IMR-90 (cell line): ENCODE measurements around the gene HEPHL1. TPM values are rescaled to one million over a fixed set of nuclear protein-coding genes. Genes with fewer than 3 reads are reported as not detected.

ENCODE experiments used
- ATAC-seq: fragments of 200-7000 bp; cut with Tn5 transposase; 2 replicates; pipeline ENCODE4 v1.9.1; 2020; ENCODE audit warnings: low read depth, mild to moderate bottlenecking, moderate library complexity
- BruUV-seq: library from RNA; stranded (reverse); fragments of 400-500 nt; replicated peaks from 2 replicates; lab custom pipeline; 2021; lab: Mats Ljungman, UMichigan
- CTCF ChIA-PET: fragments of 300-600 bp; formaldehyde crosslinking; extraction: SDS; loops from one replicate; lab custom pipeline; 2021; ENCODE audit warnings: antibody characterized with exemption; lab: Yijun Ruan, JAX
- POLR2A ChIA-PET: fragments of 300-600 bp; sonication (Branson Sonifier 250); formaldehyde crosslinking; loops from one replicate; lab custom pipeline; 2022; ENCODE audit warnings: antibody characterized with exemption; ENCODE audit not compliant: unreplicated experiment; lab: Charles Lee
- DNase-seq: peaks from one replicate; pipeline ENCODE4 v3.0.0; 2013
- H2AFZ ChIP-seq: replicated peaks from 2 replicates; pipeline ENCODE3; 2013; ENCODE audit warnings: low read length, mild to moderate bottlenecking; ENCODE audit not compliant: poor library complexity
- H2AK5ac ChIP-seq: 2 replicates; pipeline ENCODE4 v1.6.1; 2013; ENCODE audit warnings: low read depth, low read length, inconsistent platforms
- H2AK9ac ChIP-seq: replicated peaks from 2 replicates; pipeline ENCODE3; 2013; ENCODE audit warnings: mild to moderate bottlenecking, low read depth, low read length, moderate library complexity; ENCODE audit not compliant: poor library complexity
- H2BK120ac ChIP-seq: 2 replicates; pipeline ENCODE4 v1.6.1; 2013; ENCODE audit warnings: low read depth, low read length, inconsistent platforms
- H2BK15ac ChIP-seq: 3 replicates; pipeline ENCODE4 v1.6.1; 2013; ENCODE audit warnings: low read depth, low read length, inconsistent platforms
- H2BK20ac ChIP-seq: 2 replicates; pipeline ENCODE4 v1.6.1; 2013; ENCODE audit warnings: low read depth, mild to moderate bottlenecking, inconsistent platforms, low read length, moderate library complexity
- H2BK5ac ChIP-seq: 2 replicates; pipeline ENCODE4 v1.6.1; 2013; ENCODE audit warnings: mild to moderate bottlenecking, low read depth, low read length, inconsistent platforms; ENCODE audit not compliant: poor library complexity, severe bottlenecking
- H3K14ac ChIP-seq: replicated peaks from 2 replicates; pipeline ENCODE4 v1.6.1; 2013; ENCODE audit warnings: low read depth, low read length, inconsistent platforms
- H3K18ac ChIP-seq: 2 replicates; pipeline ENCODE4 v1.6.1; 2013; ENCODE audit warnings: low read depth, low read length, control low read depth
- H3K23ac ChIP-seq: 2 replicates; pipeline ENCODE4 v1.6.1; 2013; ENCODE audit warnings: low read depth, low read length, inconsistent platforms
- H3K27ac ChIP-seq: 2 replicates; pipeline ENCODE4 v1.5.1; 2013; ENCODE audit warnings: mild to moderate bottlenecking, control low read depth, low read length; ENCODE audit not compliant: insufficient read depth
- H3K27me3 ChIP-seq: 2 replicates; pipeline ENCODE4 v1.6.1; 2013; ENCODE audit warnings: low read length; ENCODE audit not compliant: control insufficient read depth, insufficient read depth
- H3K36me3 ChIP-seq: 2 replicates; pipeline ENCODE4 v1.6.1; 2013; ENCODE audit warnings: low read length, mixed read lengths; ENCODE audit not compliant: control insufficient read depth, insufficient read depth
- H3K4ac ChIP-seq: 2 replicates; pipeline ENCODE4 v1.6.1; 2013; ENCODE audit warnings: low read depth, low read length, inconsistent platforms
- H3K4me1 ChIP-seq: 2 replicates; pipeline ENCODE4 v1.6.1; 2013; ENCODE audit warnings: low read length, mixed read lengths; ENCODE audit not compliant: control insufficient read depth, insufficient read depth
- H3K4me2 ChIP-seq: 2 replicates; pipeline ENCODE4 v1.6.1; 2013; ENCODE audit warnings: low read depth, mild to moderate bottlenecking, control low read depth, low read length, moderate library complexity
- H3K4me3 ChIP-seq: 2 replicates; pipeline ENCODE4 v1.5.1; 2013; ENCODE audit warnings: low read depth, mild to moderate bottlenecking, control low read depth, low read length, moderate library complexity; ENCODE audit not compliant: insufficient read depth
- H3K56ac ChIP-seq: 2 replicates; pipeline ENCODE4 v1.6.1; 2013; ENCODE audit warnings: low read length, inconsistent platforms; ENCODE audit not compliant: insufficient read depth; ENCODE audit errors: extremely low read depth
- H3K79me1 ChIP-seq, 2 experiments: 2 replicates each; pipeline ENCODE4 v1.6.1; 2013; ENCODE audit warnings: low read length in 2 of 2, inconsistent platforms in 1 of 2, low read depth in 1 of 2
- H3K9ac ChIP-seq: 2 replicates; pipeline ENCODE4 v1.6.1; 2013; ENCODE audit warnings: low read depth, low read length, control low read depth
- H3K9me1 ChIP-seq: 2 replicates; pipeline ENCODE4 v1.6.1; 2013; ENCODE audit warnings: low read length, inconsistent platforms; ENCODE audit not compliant: insufficient read depth
- H3K9me3 ChIP-seq: 2 replicates; pipeline ENCODE4 v1.6.1; 2013; ENCODE audit warnings: low read length; ENCODE audit not compliant: control insufficient read depth, insufficient read depth
- H4K20me1 ChIP-seq: 2 replicates; pipeline ENCODE4 v1.6.1; 2013; ENCODE audit warnings: low read length, inconsistent platforms; ENCODE audit not compliant: insufficient read depth
- H4K5ac ChIP-seq: 2 replicates; pipeline ENCODE4 v1.6.1; 2013; ENCODE audit warnings: mild to moderate bottlenecking, low read depth, low read length, control low read depth
- H4K8ac ChIP-seq, 2 experiments: 2 replicates each; pipeline ENCODE4 v1.6.1; 2013; ENCODE audit warnings: low read depth in 2 of 2, low read length in 2 of 2, control low read depth in 1 of 2, inconsistent platforms in 1 of 2
- H4K91ac ChIP-seq: 2 replicates; pipeline ENCODE4 v1.6.1; 2013; ENCODE audit warnings: low read depth, low read length, inconsistent platforms; ENCODE audit not compliant: insufficient read depth
- CEBPB ChIP-seq: IDR thresholded peaks from 2 replicates; pipeline ENCODE4 v1.6.1; 2012; ENCODE audit warnings: low read depth, low read length, improper control_type of control experiment
- MAZ ChIP-seq: IDR thresholded peaks from 2 replicates; pipeline ENCODE4 v1.6.1; 2012; ENCODE audit warnings: low read depth, mild to moderate bottlenecking, low read length, improper control_type of control experiment, moderate library complexity, borderline replicate concordance
- NFE2L2 ChIP-seq: fragments of 150-350 bp; IDR thresholded peaks from 2 replicates; pipeline ENCODE4 v1.6.1; 2016; ENCODE audit warnings: low read depth, mild to moderate bottlenecking, low read length
- RAD21 ChIP-seq: IDR thresholded peaks from 2 replicates; pipeline ENCODE4 v1.6.1; 2012; ENCODE audit warnings: low read length, improper control_type of control experiment
- RFX5 ChIP-seq: IDR thresholded peaks from 2 replicates; pipeline ENCODE4 v1.8.0; 2012; ENCODE audit warnings: low read depth, mild to moderate bottlenecking, low read length, moderate library complexity
- WGBS, 2 experiments: methylation state at CpG; one replicate each; pipeline versions ENCODE4 v1.1.5 to v1.1.7; 2013; ENCODE audit warnings: missing lambda C conversion rate in 2 of 2; ENCODE audit not compliant: insufficient read length in 1 of 2; ENCODE audit errors: extremely low coverage in 2 of 2; 5-methylcytosine and 5-hydroxymethylcytosine counted together
- dilution Hi-C: fragments of 300-500 bp; cut with HindIII; formaldehyde crosslinking; loops from one replicate; pipeline ENCODE4 v1.14.3; 2018; ENCODE audit warnings: low sequenced_read_pairs; ENCODE audit not compliant: unreplicated experiment
- in situ Hi-C: fragments of 300-500 bp; cut with MboI; formaldehyde crosslinking; loops from 3 replicates; pipeline ENCODE4 v1.14.3; 2019; ENCODE audit warnings: low sequenced_read_pairs, inconsistent platforms, mixed read lengths
- intact Hi-C: fragments of 100-400 bp; cut with micrococcal nuclease; formaldehyde crosslinking; loops from 2 replicates; pipeline ENCODE4 v1.10.0; 2022
- polyA plus RNA-seq, 3 experiments: library from polyadenylated mRNA; depleted of rRNA; stranded (reverse); fragments of >200 nt; gene quantifications; 2 replicates each; pipeline ENCODE4 v1.2.3, GENCODE V29; 2012; ENCODE audit warnings: low replicate concordance in 1 of 3
- total RNA-seq: library from RNA; depleted of rRNA; stranded (reverse); fragments of >200 nt; gene quantifications from 2 replicates; pipeline ENCODE4 v1.2.3, GENCODE V29; 2012
- TF ChIP-seq, protein P1 (sequence below): fragments of 150-350 bp; IDR thresholded peaks from 2 replicates; pipeline ENCODE4 v1.6.1; 2017; ENCODE audit warnings: mild to moderate bottlenecking, antibody characterized with exemption, low read length, low read depth

The HEPHL1 gene
- total and polyA plus RNA-seq, 2 of the 4 experiments (the other 2 are of a cell fraction), result under 0.01 to 0.02 TPM

DNA sequence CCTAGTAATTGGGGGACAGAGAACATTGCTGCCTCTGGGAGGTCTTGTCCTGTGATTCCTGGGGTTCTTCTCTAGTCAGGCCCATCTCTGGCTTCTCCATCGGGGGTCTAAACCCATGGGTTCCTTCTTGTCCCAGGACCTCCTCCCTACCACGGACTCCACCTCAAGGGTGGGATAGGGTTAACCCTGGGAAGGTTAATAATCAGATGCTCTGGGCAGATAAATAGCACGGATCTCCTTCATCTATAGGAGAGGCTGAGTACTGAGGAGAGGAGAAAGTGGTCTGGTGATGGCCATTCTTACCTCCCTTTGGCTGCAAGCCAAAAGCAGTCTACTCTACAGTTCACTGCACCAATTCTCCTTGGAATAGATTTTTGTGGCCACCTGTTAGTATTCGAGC lies 10.5 kb downstream of the HEPHL1 start:
- CTCF ChIA-PET, result interaction anchor here (0.5 kb wide), 1 partner anchor 111 kb away, joined by 6 read pairs; no protein-coding TSS in a partner anchor
- no peak overlapping the region for H3K4me2 ChIP-seq
- H3K18ac ChIP-seq, result no peak overlapping the region
- no peaks in the 10 kb centered on the region for H3K9me1 ChIP-seq
- WGBS, 2 experiments, result 75% methylated on average over 1 of the region's 4 CpGs; no CpG with 5 or more reads in 1 of the 2 experiments
- no peaks in the 10 kb centered on the region for H3K36me3 ChIP-seq
- no peak overlapping the region for H4K91ac ChIP-seq
- no peaks in the 10 kb centered on the region; the same call in 1 of the 2 replicates for H3K4me1 ChIP-seq
- H3K9ac ChIP-seq, result no peak overlapping the region
- no peaks in the 10 kb centered on the region for H4K20me1 ChIP-seq
- no peak overlapping the region for H2BK5ac ChIP-seq
- no peak overlapping the region for H3K27ac ChIP-seq
- POLR2A ChIA-PET, result no interaction called here
- dilution Hi-C loops, result no loop called here
- no peak overlapping the region for H4K8ac ChIP-seq
- H2BK120ac ChIP-seq, result no peak overlapping the region
- H4K5ac ChIP-seq, result no peak overlapping the region
- H2AK9ac ChIP-seq, result no peak overlapping the region
- H3K56ac ChIP-seq, result no peak overlapping the region
- H3K4ac ChIP-seq, result no peak overlapping the region
- H2AK5ac ChIP-seq, result no peak overlapping the region
- intact Hi-C loops, result no loop called here
- BruUV-seq, result no TSS peak
- H2AFZ ChIP-seq, result no peak overlapping the region
- no peaks in the 10 kb centered on the region for H3K27me3 ChIP-seq
- no peak overlapping the region for H3K23ac ChIP-seq
- in situ Hi-C loops, result no loop called here
- H3K14ac ChIP-seq, result no peak overlapping the region
- DNase-seq (no peak), ATAC-seq (no peak)
- no peaks in the 10 kb centered on the region for H3K79me1 ChIP-seq
- no peaks in the 10 kb centered on the region; the same call in 1 of the 2 replicates for H3K9me3 ChIP-seq
- TF ChIP-seq RFX5 (no peak), MAZ (no peak), RAD21 (no peak), CEBPB (no peak), NFE2L2 (no peak)
- TF ChIP-seq, protein P1, sequence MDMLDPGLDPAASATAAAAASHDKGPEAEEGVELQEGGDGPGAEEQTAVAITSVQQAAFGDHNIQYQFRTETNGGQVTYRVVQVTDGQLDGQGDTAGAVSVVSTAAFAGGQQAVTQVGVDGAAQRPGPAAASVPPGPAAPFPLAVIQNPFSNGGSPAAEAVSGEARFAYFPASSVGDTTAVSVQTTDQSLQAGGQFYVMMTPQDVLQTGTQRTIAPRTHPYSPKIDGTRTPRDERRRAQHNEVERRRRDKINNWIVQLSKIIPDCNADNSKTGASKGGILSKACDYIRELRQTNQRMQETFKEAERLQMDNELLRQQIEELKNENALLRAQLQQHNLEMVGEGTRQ, result no peak
- H3K4me3 ChIP-seq, result no peak overlapping the region
- H2BK15ac ChIP-seq, result no peak overlapping the region
- H2BK20ac ChIP-seq, result no peak overlapping the region
